ENCODE data around the gene SUPT6H.

- TF ChIP-seq ZBTB26 (tag by site-specific recombination; optimal IDR thresholded peaks at IDR 0.05) (no peak), ZNF10 (tag by site-specific recombination; IDR thresholded peaks at IDR 0.05) (no peak), KLF9 (tag by site-specific recombination; IDR thresholded peaks at IDR 0.05; ENCODE audit: low read depth) (no peak), HOXA7 (CRISPR knock-in tag; IDR thresholded peaks at IDR 0.05; ENCODE audit: borderline replicate concordance) (no peak), ZNF423 (tag by site-specific recombination; IDR thresholded peaks at IDR 0.05) (no peak), TRIM28 (IDR thresholded peaks at IDR 0.05; ENCODE audit: borderline replicate concordance, low read length) (no peak), CTCF (tag by site-specific recombination; IDR thresholded peaks at IDR 0.05) (no peak), WT1 (tag by site-specific recombination; IDR thresholded peaks at IDR 0.05) (no peak), ZNF623 (tag by site-specific recombination; IDR thresholded peaks at IDR 0.05) (no peak)
These were observed 78.7 kb downstream of the SUPT6H start for GRCh38 chr17:28740406-28741357.
